Measurements from ENCODE around the gene KASH5.

DNA sequence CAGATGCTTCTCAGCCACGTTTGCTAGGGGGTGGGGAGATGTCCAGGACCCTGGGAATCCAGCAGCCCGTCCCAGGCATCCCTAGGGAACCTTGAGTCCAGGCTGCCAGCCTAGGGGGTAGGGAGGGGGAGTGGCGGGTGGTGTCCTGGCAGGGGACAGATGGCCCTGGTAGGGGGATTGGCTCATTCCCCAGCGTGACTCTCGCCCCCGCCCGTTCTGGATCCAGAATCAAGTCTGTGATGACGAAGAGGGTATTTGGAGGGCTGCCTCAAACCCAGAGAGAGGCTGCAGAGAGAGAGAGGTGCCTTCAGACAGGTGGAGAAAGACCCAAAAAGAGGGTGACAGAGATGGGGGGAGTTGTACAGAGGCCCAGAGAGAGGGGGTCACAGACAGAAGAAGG is 49.2 kb downstream of the KASH5 start:
- TF ChIP-seq, protein P1, sequence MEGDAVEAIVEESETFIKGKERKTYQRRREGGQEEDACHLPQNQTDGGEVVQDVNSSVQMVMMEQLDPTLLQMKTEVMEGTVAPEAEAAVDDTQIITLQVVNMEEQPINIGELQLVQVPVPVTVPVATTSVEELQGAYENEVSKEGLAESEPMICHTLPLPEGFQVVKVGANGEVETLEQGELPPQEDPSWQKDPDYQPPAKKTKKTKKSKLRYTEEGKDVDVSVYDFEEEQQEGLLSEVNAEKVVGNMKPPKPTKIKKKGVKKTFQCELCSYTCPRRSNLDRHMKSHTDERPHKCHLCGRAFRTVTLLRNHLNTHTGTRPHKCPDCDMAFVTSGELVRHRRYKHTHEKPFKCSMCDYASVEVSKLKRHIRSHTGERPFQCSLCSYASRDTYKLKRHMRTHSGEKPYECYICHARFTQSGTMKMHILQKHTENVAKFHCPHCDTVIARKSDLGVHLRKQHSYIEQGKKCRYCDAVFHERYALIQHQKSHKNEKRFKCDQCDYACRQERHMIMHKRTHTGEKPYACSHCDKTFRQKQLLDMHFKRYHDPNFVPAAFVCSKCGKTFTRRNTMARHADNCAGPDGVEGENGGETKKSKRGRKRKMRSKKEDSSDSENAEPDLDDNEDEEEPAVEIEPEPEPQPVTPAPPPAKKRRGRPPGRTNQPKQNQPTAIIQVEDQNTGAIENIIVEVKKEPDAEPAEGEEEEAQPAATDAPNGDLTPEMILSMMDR (IDR thresholded peaks at IDR 0.05), result no peak
- TF ChIP-seq POLR2A (IDR thresholded peaks at IDR 0.05), result no peak

Data from esophagus squamous epithelium (tissue), 4 donors.